Measurements from ENCODE around the gene TTC12.

DNA sequence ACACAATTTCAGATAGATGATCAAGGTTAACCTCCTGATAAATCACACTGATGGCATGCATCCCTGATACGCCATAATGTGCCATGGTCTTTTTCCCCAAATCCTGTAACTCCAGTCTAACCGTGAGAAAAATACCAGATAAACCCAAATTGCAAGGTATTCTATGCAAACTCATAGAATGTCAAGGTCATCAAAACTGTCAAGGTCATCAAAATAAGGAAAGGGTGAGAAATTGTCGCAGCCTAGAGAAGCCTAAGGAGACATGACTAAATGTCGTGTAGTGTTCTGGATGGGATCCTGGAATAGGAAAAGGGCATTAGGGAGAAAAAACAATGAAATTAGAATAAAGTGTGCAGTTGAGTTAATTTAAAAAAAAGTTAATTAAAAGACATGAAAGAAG is 4.7 kb downstream of the TTC12 start:
- TF ChIP-seq CTCF (IDR thresholded peaks at IDR 0.05) = no peak
- TF ChIP-seq POLR2A (IDR thresholded peaks at IDR 0.05) = no peak

All from body of pancreas (tissue), 4 donors.